ENCODE data around the gene STX19.

DNA sequence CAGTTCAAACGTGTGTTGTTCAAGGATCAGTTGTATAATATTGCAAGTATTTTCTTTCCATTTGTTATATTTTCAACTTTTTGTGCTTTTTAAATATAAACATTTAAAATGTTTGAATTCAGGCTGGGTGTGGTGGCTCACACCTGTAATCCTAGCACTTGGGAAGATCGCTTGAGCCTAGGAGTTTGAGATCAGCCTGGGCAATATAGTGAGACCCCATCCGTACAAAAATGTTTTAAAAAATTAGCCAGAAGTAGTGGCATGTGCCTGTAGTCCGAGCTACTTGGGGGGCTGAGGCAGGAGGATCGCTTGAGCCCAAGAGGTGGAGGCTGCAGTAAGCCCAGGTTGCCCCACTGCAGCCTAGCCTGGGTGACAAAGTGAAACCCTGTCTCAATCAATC is 43.8 kb downstream of the STX19 start:
- TF ChIP-seq CTCF (IDR thresholded peaks at IDR 0.05) (no peak), POLR2A (IDR thresholded peaks at IDR 0.05) (no peak)

Measured in Peyer's patch (tissue), 4 donors.